Panc1 (cell line): ENCODE results near the gene SF3B6. TPM values are rescaled to one million over a fixed set of nuclear protein-coding genes. Genes with fewer than 3 reads are reported as not detected.

Experiments used
- ATAC-seq: fragments of 200-7000 bp; cut with Tn5 transposase; 2 replicates; pipeline ENCODE4 v1.9.1; 2020; ENCODE audit warnings: mild to moderate bottlenecking, moderate library complexity
- BruUV-seq: library from RNA; stranded (reverse); fragments of 400-500 nt; replicated peaks from 2 replicates; lab custom pipeline; 2021; lab: Mats Ljungman, UMichigan
- CTCF ChIA-PET: fragments of 300-600 bp; sonication (Branson Sonifier 250); formaldehyde crosslinking; loops from one replicate; lab custom pipeline; 2022; ENCODE audit warnings: antibody characterized with exemption; lab: Charles Lee
- POLR2A ChIA-PET: fragments of 300-600 bp; sonication (Branson Sonifier 250); formaldehyde crosslinking; loops from one replicate; lab custom pipeline; 2022; ENCODE audit warnings: antibody characterized with exemption; lab: Charles Lee
- DNase-seq: peaks from one replicate; pipeline ENCODE4 v3.0.0-alpha.2; 2010; ENCODE audit warnings: low read depth, low spot score
- H3K27ac ChIP-seq: 2 replicates; pipeline ENCODE4 v1.5.1; 2011; ENCODE audit warnings: mild to moderate bottlenecking, low read length, inconsistent platforms
- H3K27me3 ChIP-seq: fragments of 200-500 bp; sonication (Bioruptor generic); 2 replicates; pipeline ENCODE4 v1.6.0; 2014; ENCODE audit warnings: low read length, inconsistent platforms; ENCODE audit not compliant: control insufficient read depth, insufficient read depth
- H3K36me3 ChIP-seq: fragments of 200-500 bp; sonication (Bioruptor generic); 2 replicates; pipeline ENCODE4 v1.5.1; 2014; ENCODE audit warnings: inconsistent platforms, mild to moderate bottlenecking, low read length, moderate library complexity; ENCODE audit not compliant: control insufficient read depth, insufficient read depth
- H3K4me1 ChIP-seq: 2 replicates; pipeline ENCODE4 v1.5.1; 2011; ENCODE audit warnings: inconsistent platforms, mild to moderate bottlenecking, low read length, moderate library complexity; ENCODE audit not compliant: control insufficient read depth, insufficient read depth
- H3K4me3 ChIP-seq, 2 experiments: 2 replicates each; pipeline ENCODE4 v1.5.1; 2011 to 2012; ENCODE audit warnings: low read depth in 2 of 2, low read length in 2 of 2, mild to moderate bottlenecking in 2 of 2, inconsistent platforms in 1 of 2, moderate library complexity in 1 of 2
- H3K9me3 ChIP-seq: fragments of 200-500 bp; sonication (Bioruptor generic); 2 replicates; pipeline ENCODE4 v1.5.1; 2014; ENCODE audit warnings: low read depth, mild to moderate bottlenecking, inconsistent platforms, low read length, moderate library complexity; ENCODE audit not compliant: control insufficient read depth, insufficient read depth
- POLR2AphosphoS5 ChIP-seq: IDR thresholded peaks from 2 replicates; pipeline ENCODE4 v1.6.1; 2012; ENCODE audit warnings: mild to moderate bottlenecking, low read depth, low read length, moderate library complexity
- SIN3A ChIP-seq: IDR thresholded peaks from 2 replicates; pipeline ENCODE4 v1.6.1; 2012; ENCODE audit warnings: low read depth, mild to moderate bottlenecking, low read length, moderate library complexity, borderline replicate concordance; ENCODE audit not compliant: insufficient read depth
- TCF7L2 ChIP-seq: IDR thresholded peaks from 2 replicates; pipeline ENCODE4 v1.6.1; 2011; ENCODE audit warnings: mild to moderate bottlenecking, low read depth, low read length, inconsistent platforms
- in situ Hi-C: cut with HindIII; loops from 2 replicates; pipeline ENCODE4 v1.10.0; 2016; ENCODE audit warnings: low sequenced_read_pairs, low pct_unique_long_range_greater_than_20kb
- intact Hi-C: fragments of 100-400 bp; cut with micrococcal nuclease; formaldehyde crosslinking; loops from one replicate; pipeline ENCODE4 v1.10.0; 2022; ENCODE audit not compliant: unreplicated experiment
- total RNA-seq: library from RNA; stranded (reverse); gene quantifications from one replicate; pipeline ENCODE4 v1.2.1, GENCODE V29; 2021; ENCODE audit not compliant: unreplicated experiment
- TF ChIP-seq, protein P1 (sequence below): fragments of 450-650 bp; IDR thresholded peaks from 2 replicates; pipeline ENCODE4 v1.5.1; 2017; ENCODE audit warnings: mild to moderate bottlenecking
- TF ChIP-seq, protein P2 (sequence below), 2 experiments: IDR thresholded peaks; 2 replicates each; pipeline ENCODE4 v1.6.1; 2011 to 2012; ENCODE audit warnings: low read depth in 2 of 2, control low read depth in 1 of 2, low read length in 1 of 2, mild to moderate bottlenecking in 1 of 2, moderate library complexity in 1 of 2; ENCODE audit not compliant: insufficient read depth in 1 of 2

SF3B6 gene
- total RNA-seq, 1 experiment from 2014 or later = 129 TPM

DNA sequence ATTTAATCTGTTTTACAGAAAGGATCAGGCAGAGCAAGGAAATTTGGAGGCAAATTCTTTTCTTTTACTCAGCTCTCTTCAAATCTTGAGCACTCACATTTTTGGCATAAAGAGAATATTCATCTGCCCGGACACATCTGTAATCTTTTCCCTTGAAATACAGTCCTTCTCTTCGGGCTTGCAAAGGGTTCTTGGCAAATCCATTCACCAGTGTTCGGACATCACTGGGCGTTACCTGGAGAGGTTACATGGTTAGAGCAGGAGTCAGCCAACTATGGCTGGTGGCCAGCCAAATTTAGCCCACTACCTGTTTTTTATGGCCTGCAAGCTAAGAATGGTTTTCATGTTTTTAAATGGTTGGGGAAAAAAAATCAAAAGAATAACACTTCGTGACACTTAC is 44.9 kb upstream of the SF3B6 start:
- Histone ChIP-seq H3K4me3 (no peak overlapping the region), H3K27ac (no peak overlapping the region), H3K4me1 (peaks cover 12% of the 10 kb centered on the region), H3K36me3 (no peaks in the 10 kb centered on the region), H3K9me3 (no peaks in the 10 kb centered on the region), H3K27me3 (no peaks in the 10 kb centered on the region)
- in situ Hi-C loops (no loop called here), intact Hi-C loops (no loop called here)
- DNase-seq (no peak), ATAC-seq (no peak)
- ChIA-PET POLR2A (no interaction called here), CTCF (no interaction called here)
- TF ChIP-seq TCF7L2 (no peak), SIN3A (no peak), POLR2AphosphoS5 (no peak)
- TF ChIP-seq, protein P1, sequence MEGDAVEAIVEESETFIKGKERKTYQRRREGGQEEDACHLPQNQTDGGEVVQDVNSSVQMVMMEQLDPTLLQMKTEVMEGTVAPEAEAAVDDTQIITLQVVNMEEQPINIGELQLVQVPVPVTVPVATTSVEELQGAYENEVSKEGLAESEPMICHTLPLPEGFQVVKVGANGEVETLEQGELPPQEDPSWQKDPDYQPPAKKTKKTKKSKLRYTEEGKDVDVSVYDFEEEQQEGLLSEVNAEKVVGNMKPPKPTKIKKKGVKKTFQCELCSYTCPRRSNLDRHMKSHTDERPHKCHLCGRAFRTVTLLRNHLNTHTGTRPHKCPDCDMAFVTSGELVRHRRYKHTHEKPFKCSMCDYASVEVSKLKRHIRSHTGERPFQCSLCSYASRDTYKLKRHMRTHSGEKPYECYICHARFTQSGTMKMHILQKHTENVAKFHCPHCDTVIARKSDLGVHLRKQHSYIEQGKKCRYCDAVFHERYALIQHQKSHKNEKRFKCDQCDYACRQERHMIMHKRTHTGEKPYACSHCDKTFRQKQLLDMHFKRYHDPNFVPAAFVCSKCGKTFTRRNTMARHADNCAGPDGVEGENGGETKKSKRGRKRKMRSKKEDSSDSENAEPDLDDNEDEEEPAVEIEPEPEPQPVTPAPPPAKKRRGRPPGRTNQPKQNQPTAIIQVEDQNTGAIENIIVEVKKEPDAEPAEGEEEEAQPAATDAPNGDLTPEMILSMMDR = no peak
- TF ChIP-seq, protein P2, sequence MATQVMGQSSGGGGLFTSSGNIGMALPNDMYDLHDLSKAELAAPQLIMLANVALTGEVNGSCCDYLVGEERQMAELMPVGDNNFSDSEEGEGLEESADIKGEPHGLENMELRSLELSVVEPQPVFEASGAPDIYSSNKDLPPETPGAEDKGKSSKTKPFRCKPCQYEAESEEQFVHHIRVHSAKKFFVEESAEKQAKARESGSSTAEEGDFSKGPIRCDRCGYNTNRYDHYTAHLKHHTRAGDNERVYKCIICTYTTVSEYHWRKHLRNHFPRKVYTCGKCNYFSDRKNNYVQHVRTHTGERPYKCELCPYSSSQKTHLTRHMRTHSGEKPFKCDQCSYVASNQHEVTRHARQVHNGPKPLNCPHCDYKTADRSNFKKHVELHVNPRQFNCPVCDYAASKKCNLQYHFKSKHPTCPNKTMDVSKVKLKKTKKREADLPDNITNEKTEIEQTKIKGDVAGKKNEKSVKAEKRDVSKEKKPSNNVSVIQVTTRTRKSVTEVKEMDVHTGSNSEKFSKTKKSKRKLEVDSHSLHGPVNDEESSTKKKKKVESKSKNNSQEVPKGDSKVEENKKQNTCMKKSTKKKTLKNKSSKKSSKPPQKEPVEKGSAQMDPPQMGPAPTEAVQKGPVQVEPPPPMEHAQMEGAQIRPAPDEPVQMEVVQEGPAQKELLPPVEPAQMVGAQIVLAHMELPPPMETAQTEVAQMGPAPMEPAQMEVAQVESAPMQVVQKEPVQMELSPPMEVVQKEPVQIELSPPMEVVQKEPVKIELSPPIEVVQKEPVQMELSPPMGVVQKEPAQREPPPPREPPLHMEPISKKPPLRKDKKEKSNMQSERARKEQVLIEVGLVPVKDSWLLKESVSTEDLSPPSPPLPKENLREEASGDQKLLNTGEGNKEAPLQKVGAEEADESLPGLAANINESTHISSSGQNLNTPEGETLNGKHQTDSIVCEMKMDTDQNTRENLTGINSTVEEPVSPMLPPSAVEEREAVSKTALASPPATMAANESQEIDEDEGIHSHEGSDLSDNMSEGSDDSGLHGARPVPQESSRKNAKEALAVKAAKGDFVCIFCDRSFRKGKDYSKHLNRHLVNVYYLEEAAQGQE (IDR thresholded peaks at IDR 0.05; ENCODE audit: insufficient read depth in 1 of 2, low read depth in 2 of 2, low read length in 1 of 2) = no peak
- BruUV-seq = no TSS peak

DNA sequence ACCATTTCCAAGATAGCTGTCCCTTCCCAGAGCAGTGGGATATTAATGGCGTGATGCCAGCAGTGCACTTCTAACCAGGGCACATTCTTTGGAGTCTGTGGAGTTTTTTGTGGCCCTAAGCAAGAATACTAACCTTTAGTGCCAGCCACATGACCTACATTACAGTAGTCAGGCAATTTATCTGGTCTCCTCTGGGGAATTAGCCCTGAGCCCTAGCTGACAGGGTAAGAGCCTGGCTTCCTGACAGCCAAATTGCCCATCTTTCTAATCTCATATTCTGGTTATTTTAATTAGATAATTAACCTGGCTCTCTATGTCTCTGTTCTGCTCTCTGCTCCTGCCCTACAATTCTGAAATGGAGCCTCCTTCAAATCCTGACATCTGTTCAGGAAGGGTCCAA is 41.8 kb upstream of the SF3B6 start:
- ChIA-PET CTCF (no interaction called here), POLR2A (no interaction called here)
- Histone ChIP-seq H3K9me3 (0 out of 2 replicates have a peak, but pooled peaks cover 4% of the 10 kb centered on the region), H3K27ac (no peak overlapping the region), H3K27me3 (no peaks in the 10 kb centered on the region), H3K4me3 (no peak overlapping the region), H3K4me1 (peaks cover 4% of the 10 kb centered on the region; the same call in 1 of the 2 replicates), H3K36me3 (no peaks in the 10 kb centered on the region)
- ATAC-seq = no peak
- intact Hi-C loops = no loop called here
- DNase-seq = no peak
- no peak for TF ChIP-seq POLR2AphosphoS5
- no peak for TF ChIP-seq TCF7L2
- TF ChIP-seq, protein P1 = no peak
- TF ChIP-seq, protein P2 (IDR thresholded peaks at IDR 0.05; ENCODE audit: insufficient read depth in 1 of 2, low read depth in 2 of 2, low read length in 1 of 2) = no peak
- TF ChIP-seq SIN3A = no peak
- BruUV-seq = no TSS peak
- in situ Hi-C loops = no loop called here
